Measurements from ENCODE around the gene EFNA5.

The EFNA5 gene

DNA sequence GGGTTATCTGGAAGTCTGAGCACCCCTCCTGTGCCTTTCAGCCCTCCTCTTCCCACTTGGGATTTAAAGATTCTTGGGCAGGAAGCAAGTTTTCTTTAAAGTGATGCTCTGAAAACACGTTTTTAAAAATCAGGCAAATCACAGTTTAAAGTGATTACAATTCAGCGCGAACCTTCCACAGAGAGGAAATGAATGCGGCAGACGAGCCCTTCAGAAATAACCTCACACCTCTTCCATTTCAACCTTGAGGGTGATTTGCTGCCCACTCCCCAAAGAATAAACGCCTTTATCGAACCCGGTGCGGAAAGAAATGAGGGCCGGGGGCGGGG is 2.3 kb upstream of the EFNA5 start:
- whole genome bisulfite sequencing, result 0% methylated on average over 11 of the region's 11 CpGs
- peak overlapping the region; percentile 72 for H3K9ac ChIP-seq (ENCODE audit: low read depth, low read length)
- no peaks in the 10 kb centered on the region for H3K9me3 ChIP-seq (ENCODE audit: insufficient read depth, low read depth, low read length)

GRCh38 chr5:107672211-107673038 is 1.7 kb upstream of the EFNA5 start:
- H3K4me1 ChIP-seq (ENCODE audit: insufficient read depth, low read length), result peaks cover 30% of the 10 kb centered on the region
- WGBS, result under 1% methylated on average over 59 of the region's 66 CpGs
- peak overlapping the region; percentile 93 for H3K4me3 ChIP-seq (ENCODE audit: low read length)
- H3K27ac ChIP-seq (ENCODE audit: low read depth, low read length), result peak overlapping the region; percentile 67; the same call in 1 of the 2 replicates
- peaks cover 31% of the 10 kb centered on the region for H3K27me3 ChIP-seq (ENCODE audit: insufficient read depth, low read length)
- peak overlapping the region; percentile 78 for H3K9ac ChIP-seq (ENCODE audit: low read depth, low read length)
- H3K9me3 ChIP-seq (ENCODE audit: insufficient read depth, low read depth, low read length), result no peaks in the 10 kb centered on the region
- H3K36me3 ChIP-seq (ENCODE audit: insufficient read depth, low read length), result no peaks in the 10 kb centered on the region

More for the DNA sequence above, 2.3 kb upstream of the EFNA5 start:
- Histone ChIP-seq H3K4me1 (ENCODE audit: insufficient read depth, low read length) (peaks cover 24% of the 10 kb centered on the region), H3K4me3 (ENCODE audit: low read length) (peak overlapping the region; percentile 93), H3K27me3 (ENCODE audit: insufficient read depth, low read length) (peaks cover 26% of the 10 kb centered on the region), H3K27ac (ENCODE audit: low read depth, low read length) (peak overlapping the region; percentile 62; the same call in 1 of the 2 replicates), H3K36me3 (ENCODE audit: insufficient read depth, low read length) (no peaks in the 10 kb centered on the region)

- H3K36me3 ChIP-seq (ENCODE audit: insufficient read depth, low read length), result no peaks in the 10 kb centered on the region
- H3K27ac ChIP-seq (ENCODE audit: low read depth, low read length), result peak overlapping the region; percentile 67; the same call in 1 of the 2 replicates
- H3K4me1 ChIP-seq (ENCODE audit: insufficient read depth, low read length), result peaks cover 31% of the 10 kb centered on the region
- under 1% methylated on average over 20 of the region's 20 CpGs for WGBS
- peak overlapping the region; percentile 78 for H3K9ac ChIP-seq (ENCODE audit: low read depth, low read length)
- peak overlapping the region; percentile 93 for H3K4me3 ChIP-seq (ENCODE audit: low read length)
- H3K9me3 ChIP-seq (ENCODE audit: insufficient read depth, low read depth, low read length), result no peaks in the 10 kb centered on the region
- H3K27me3 ChIP-seq (ENCODE audit: insufficient read depth, low read length), result peaks cover 35% of the 10 kb centered on the region
These were observed 1.0 kb upstream of the EFNA5 start for GRCh38 chr5:107671742-107672210.

GRCh38 chr5:107670087-107670931 is 428 bp downstream of the EFNA5 start:
- peak overlapping the region; percentile 78 for H3K9ac ChIP-seq (ENCODE audit: low read depth, low read length)
- peaks cover 30% of the 10 kb centered on the region for H3K4me1 ChIP-seq (ENCODE audit: insufficient read depth, low read length)
- peak overlapping the region; percentile 93 for H3K4me3 ChIP-seq (ENCODE audit: low read length)
- no peaks in the 10 kb centered on the region for H3K36me3 ChIP-seq (ENCODE audit: insufficient read depth, low read length)
- WGBS, result under 1% methylated on average over 77 of the region's 77 CpGs
- peak overlapping the region; percentile 30; the same call in 1 of the 2 replicates for H3K27ac ChIP-seq (ENCODE audit: low read depth, low read length)
- peaks cover 35% of the 10 kb centered on the region for H3K27me3 ChIP-seq (ENCODE audit: insufficient read depth, low read length)
- no peaks in the 10 kb centered on the region for H3K9me3 ChIP-seq (ENCODE audit: insufficient read depth, low read depth, low read length)

- no peaks in the 10 kb centered on the region for H3K9me3 ChIP-seq (ENCODE audit: insufficient read depth, low read depth, low read length)
- H3K4me3 ChIP-seq (ENCODE audit: low read length), result peak overlapping the region; percentile 93
- H3K9ac ChIP-seq (ENCODE audit: low read depth, low read length), result peak overlapping the region; percentile 78
- H3K27me3 ChIP-seq (ENCODE audit: insufficient read depth, low read length), result peaks cover 35% of the 10 kb centered on the region
- peaks cover 3% of the 10 kb centered on the region; the same call in 1 of the 2 replicates for H3K36me3 ChIP-seq (ENCODE audit: insufficient read depth, low read length)
- peaks cover 31% of the 10 kb centered on the region for H3K4me1 ChIP-seq (ENCODE audit: insufficient read depth, low read length)
- under 1% methylated on average over 53 of the region's 60 CpGs for WGBS
- no peak overlapping the region for H3K27ac ChIP-seq (ENCODE audit: low read depth, low read length)
These were observed 1.4 kb downstream of the EFNA5 start for GRCh38 chr5:107669096-107670031.

- Histone ChIP-seq H3K36me3 (ENCODE audit: insufficient read depth, low read length) (peaks cover 3% of the 10 kb centered on the region; the same call in 1 of the 2 replicates), H3K9me3 (ENCODE audit: insufficient read depth, low read depth, low read length) (no peaks in the 10 kb centered on the region), H3K27me3 (ENCODE audit: insufficient read depth, low read length) (peaks cover 35% of the 10 kb centered on the region), H3K4me1 (ENCODE audit: insufficient read depth, low read length) (peaks cover 27% of the 10 kb centered on the region), H3K4me3 (ENCODE audit: low read length) (peak overlapping the region; percentile 93), H3K27ac (ENCODE audit: low read depth, low read length) (no peak overlapping the region), H3K9ac (ENCODE audit: low read depth, low read length) (peak overlapping the region; percentile 78; the same call in 1 of the 2 replicates)
- WGBS, result 20% methylated on average over 10 of the region's 11 CpGs
These were observed 2.3 kb downstream of the EFNA5 start for GRCh38 chr5:107668154-107669095.

GRCh38 chr5:107666051-107666655 is 4.6 kb downstream of the EFNA5 start:
- H3K9me3 ChIP-seq (ENCODE audit: insufficient read depth, low read depth, low read length), result no peaks in the 10 kb centered on the region
- no peak overlapping the region for H3K9ac ChIP-seq (ENCODE audit: low read depth, low read length)
- no peak overlapping the region for H3K27ac ChIP-seq (ENCODE audit: low read depth, low read length)
- 92% methylated on average over 1 of the region's 3 CpGs for WGBS
- H3K4me3 ChIP-seq (ENCODE audit: low read length), result no peak overlapping the region
- H3K36me3 ChIP-seq (ENCODE audit: insufficient read depth, low read length), result peaks cover 3% of the 10 kb centered on the region; the same call in 1 of the 2 replicates
- peaks cover 32% of the 10 kb centered on the region for H3K27me3 ChIP-seq (ENCODE audit: insufficient read depth, low read length)
- H3K4me1 ChIP-seq (ENCODE audit: insufficient read depth, low read length), result peaks cover 37% of the 10 kb centered on the region

- no peak overlapping the region for H3K9ac ChIP-seq (ENCODE audit: low read depth, low read length)
- no peak overlapping the region for H3K27ac ChIP-seq (ENCODE audit: low read depth, low read length)
- H3K4me1 ChIP-seq (ENCODE audit: insufficient read depth, low read length), result peaks cover 42% of the 10 kb centered on the region
- peaks cover 3% of the 10 kb centered on the region; the same call in 1 of the 2 replicates for H3K36me3 ChIP-seq (ENCODE audit: insufficient read depth, low read length)
- peaks cover 24% of the 10 kb centered on the region for H3K27me3 ChIP-seq (ENCODE audit: insufficient read depth, low read length)
- H3K4me3 ChIP-seq (ENCODE audit: low read length), result no peak overlapping the region
- H3K9me3 ChIP-seq (ENCODE audit: insufficient read depth, low read depth, low read length), result no peaks in the 10 kb centered on the region
- WGBS, result 82% methylated on average over 2 of the region's 2 CpGs
These were observed 5.6 kb downstream of the EFNA5 start for GRCh38 chr5:107665036-107665570.

GRCh38 chr5:107663697-107664096 is 7.0 kb downstream of the EFNA5 start:
- peaks cover 16% of the 10 kb centered on the region for H3K27me3 ChIP-seq (ENCODE audit: insufficient read depth, low read length)
- no peak overlapping the region for H3K9ac ChIP-seq (ENCODE audit: low read depth, low read length)
- no peak overlapping the region for H3K4me3 ChIP-seq (ENCODE audit: low read length)
- H3K9me3 ChIP-seq (ENCODE audit: insufficient read depth, low read depth, low read length), result no peaks in the 10 kb centered on the region
- WGBS, result no CpG with 5 or more reads among the region's 1 CpG
- H3K27ac ChIP-seq (ENCODE audit: low read depth, low read length), result no peak overlapping the region
- peaks cover 3% of the 10 kb centered on the region; the same call in 1 of the 2 replicates for H3K36me3 ChIP-seq (ENCODE audit: insufficient read depth, low read length)
- H3K4me1 ChIP-seq (ENCODE audit: insufficient read depth, low read length), result peaks cover 42% of the 10 kb centered on the region
